ENCODE measurements around the gene ADGRL2.

ADGRL2 gene

DNA sequence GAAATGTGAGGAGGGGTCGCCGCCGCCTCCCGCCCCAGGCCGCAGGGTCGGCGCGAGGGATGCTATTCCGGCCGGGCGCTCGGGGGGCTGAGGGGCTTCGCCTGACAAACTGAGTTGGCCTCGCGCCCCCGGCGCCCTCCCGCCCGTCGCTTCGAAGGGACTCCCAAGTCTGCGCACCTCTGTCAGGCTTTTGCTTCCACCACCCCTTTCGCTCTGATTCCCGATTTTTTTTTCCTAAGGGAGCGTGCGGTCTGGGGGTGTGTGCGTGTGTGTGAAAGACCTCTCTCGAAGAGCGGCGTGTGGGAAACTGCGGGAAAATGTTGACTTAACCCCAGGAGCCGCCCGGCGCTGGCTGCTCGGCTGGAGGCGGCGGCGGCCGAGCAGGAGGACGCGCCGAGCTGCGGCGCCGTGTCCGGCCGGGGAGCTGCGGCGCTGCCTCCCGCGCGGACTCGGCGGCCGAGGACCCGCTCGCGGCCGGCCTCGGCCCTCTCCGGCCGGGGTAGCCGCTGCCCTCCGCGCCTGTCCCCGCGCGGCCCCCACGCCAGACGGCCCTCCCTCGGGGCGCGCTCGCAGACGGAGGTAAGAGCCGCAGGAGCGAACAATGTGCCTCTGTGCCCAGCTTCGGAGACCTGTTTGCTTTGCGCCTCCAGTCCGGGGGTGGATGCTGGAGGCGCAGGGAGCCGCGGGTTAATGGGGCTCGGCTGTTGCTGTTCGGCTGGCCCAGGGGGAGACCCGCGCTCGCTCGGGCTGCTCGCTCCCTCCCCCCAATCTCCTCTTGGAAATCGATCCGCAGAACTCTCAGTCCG is 1.1 kb downstream of the ADGRL2 start (continued):
- TF ChIP-seq, protein P1, sequence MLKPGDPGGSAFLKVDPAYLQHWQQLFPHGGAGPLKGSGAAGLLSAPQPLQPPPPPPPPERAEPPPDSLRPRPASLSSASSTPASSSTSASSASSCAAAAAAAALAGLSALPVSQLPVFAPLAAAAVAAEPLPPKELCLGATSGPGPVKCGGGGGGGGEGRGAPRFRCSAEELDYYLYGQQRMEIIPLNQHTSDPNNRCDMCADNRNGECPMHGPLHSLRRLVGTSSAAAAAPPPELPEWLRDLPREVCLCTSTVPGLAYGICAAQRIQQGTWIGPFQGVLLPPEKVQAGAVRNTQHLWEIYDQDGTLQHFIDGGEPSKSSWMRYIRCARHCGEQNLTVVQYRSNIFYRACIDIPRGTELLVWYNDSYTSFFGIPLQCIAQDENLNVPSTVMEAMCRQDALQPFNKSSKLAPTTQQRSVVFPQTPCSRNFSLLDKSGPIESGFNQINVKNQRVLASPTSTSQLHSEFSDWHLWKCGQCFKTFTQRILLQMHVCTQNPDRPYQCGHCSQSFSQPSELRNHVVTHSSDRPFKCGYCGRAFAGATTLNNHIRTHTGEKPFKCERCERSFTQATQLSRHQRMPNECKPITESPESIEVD (tag by site-specific recombination; IDR thresholded peaks at IDR 0.05), result no peak
- TF ChIP-seq ZNF391 (tag by site-specific recombination; IDR thresholded peaks at IDR 0.05; ENCODE audit: borderline replicate concordance, low read depth) (peak; percentile 17; the same call in 1 of the 2 replicates), ELK4 (IDR thresholded peaks at IDR 0.05; ENCODE audit: borderline replicate concordance, low read depth, low read length) (no peak), ZNF341 (tag by site-specific recombination; IDR thresholded peaks at IDR 0.05; ENCODE audit: low read depth) (peak; percentile 92), ZNF184 (tag by site-specific recombination; IDR thresholded peaks at IDR 0.05) (no peak), PBX3 (CRISPR knock-in tag; IDR thresholded peaks at IDR 0.05) (no peak), ZNF10 (tag by site-specific recombination; IDR thresholded peaks at IDR 0.05) (no peak), ZNF560 (tag by site-specific recombination; IDR thresholded peaks at IDR 0.05; ENCODE audit: borderline replicate concordance) (no peak), ZNF354C (tag by site-specific recombination; IDR thresholded peaks at IDR 0.05; ENCODE audit: borderline replicate concordance, low read depth) (no peak), ZNF274 (IDR thresholded peaks at IDR 0.05; ENCODE audit: low read length) (no peak), ZNF274 (tag by site-specific recombination; IDR thresholded peaks at IDR 0.05; ENCODE audit: borderline replicate concordance) (no peak), HOXA7 (CRISPR knock-in tag; IDR thresholded peaks at IDR 0.05; ENCODE audit: borderline replicate concordance) (no peak), ZNF221 (tag by site-specific recombination; IDR thresholded peaks at IDR 0.05; ENCODE audit: borderline replicate concordance) (no peak), ZIC2 (tag by site-specific recombination; IDR thresholded peaks at IDR 0.05) (peak; percentile 43; the same call in 1 of the 2 replicates), ZNF433 (tag by site-specific recombination; IDR thresholded peaks at IDR 0.05; ENCODE audit: low read depth) (no peak), OVOL3 (tag by site-specific recombination; IDR thresholded peaks at IDR 0.05) (no peak), MZF1 (tag by site-specific recombination; IDR thresholded peaks at IDR 0.05; ENCODE audit: borderline replicate concordance) (no peak), ZNF239 (tag by site-specific recombination; IDR thresholded peaks at IDR 0.05) (no peak)
- TF ChIP-seq, protein P2, sequence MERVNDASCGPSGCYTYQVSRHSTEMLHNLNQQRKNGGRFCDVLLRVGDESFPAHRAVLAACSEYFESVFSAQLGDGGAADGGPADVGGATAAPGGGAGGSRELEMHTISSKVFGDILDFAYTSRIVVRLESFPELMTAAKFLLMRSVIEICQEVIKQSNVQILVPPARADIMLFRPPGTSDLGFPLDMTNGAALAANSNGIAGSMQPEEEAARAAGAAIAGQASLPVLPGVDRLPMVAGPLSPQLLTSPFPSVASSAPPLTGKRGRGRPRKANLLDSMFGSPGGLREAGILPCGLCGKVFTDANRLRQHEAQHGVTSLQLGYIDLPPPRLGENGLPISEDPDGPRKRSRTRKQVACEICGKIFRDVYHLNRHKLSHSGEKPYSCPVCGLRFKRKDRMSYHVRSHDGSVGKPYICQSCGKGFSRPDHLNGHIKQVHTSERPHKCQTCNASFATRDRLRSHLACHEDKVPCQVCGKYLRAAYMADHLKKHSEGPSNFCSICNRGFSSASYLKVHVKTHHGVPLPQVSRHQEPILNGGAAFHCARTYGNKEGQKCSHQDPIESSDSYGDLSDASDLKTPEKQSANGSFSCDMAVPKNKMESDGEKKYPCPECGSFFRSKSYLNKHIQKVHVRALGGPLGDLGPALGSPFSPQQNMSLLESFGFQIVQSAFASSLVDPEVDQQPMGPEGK (tag by site-specific recombination; IDR thresholded peaks at IDR 0.05), result 0 out of 2 replicates have a peak, but pooled peaks have one; percentile 3
- TF ChIP-seq, protein P3, sequence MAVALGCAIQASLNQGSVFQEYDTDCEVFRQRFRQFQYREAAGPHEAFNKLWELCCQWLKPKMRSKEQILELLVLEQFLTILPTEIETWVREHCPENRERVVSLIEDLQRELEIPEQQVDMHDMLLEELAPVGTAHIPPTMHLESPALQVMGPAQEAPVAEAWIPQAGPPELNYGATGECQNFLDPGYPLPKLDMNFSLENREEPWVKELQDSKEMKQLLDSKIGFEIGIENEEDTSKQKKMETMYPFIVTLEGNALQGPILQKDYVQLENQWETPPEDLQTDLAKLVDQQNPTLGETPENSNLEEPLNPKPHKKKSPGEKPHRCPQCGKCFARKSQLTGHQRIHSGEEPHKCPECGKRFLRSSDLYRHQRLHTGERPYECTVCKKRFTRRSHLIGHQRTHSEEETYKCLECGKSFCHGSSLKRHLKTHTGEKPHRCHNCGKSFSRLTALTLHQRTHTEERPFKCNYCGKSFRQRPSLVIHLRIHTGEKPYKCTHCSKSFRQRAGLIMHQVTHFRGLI (tag by site-specific recombination; IDR thresholded peaks at IDR 0.05), result no peak
